GM18907 (cell line): Measurements from ENCODE around the gene SNX2.
"Not testable (repeated sequence)": the region's sequence is repeated elsewhere in the genome, so short reads cannot be mapped to it uniquely, and the experiment has no call there.

Experiments
- ATAC-seq: cut with Tn5 transposase; IDR thresholded peaks from one replicate; pipeline ENCODE4 v1.9.1; 2021; ENCODE audit warnings: mild to moderate bottlenecking, moderate library complexity; ENCODE audit not compliant: unreplicated experiment

Gene SNX2

GRCh38 chr5:122842016-122842580, 67.2 kb downstream of the SNX2 start:
- ATAC-seq, result no peak

DNA sequence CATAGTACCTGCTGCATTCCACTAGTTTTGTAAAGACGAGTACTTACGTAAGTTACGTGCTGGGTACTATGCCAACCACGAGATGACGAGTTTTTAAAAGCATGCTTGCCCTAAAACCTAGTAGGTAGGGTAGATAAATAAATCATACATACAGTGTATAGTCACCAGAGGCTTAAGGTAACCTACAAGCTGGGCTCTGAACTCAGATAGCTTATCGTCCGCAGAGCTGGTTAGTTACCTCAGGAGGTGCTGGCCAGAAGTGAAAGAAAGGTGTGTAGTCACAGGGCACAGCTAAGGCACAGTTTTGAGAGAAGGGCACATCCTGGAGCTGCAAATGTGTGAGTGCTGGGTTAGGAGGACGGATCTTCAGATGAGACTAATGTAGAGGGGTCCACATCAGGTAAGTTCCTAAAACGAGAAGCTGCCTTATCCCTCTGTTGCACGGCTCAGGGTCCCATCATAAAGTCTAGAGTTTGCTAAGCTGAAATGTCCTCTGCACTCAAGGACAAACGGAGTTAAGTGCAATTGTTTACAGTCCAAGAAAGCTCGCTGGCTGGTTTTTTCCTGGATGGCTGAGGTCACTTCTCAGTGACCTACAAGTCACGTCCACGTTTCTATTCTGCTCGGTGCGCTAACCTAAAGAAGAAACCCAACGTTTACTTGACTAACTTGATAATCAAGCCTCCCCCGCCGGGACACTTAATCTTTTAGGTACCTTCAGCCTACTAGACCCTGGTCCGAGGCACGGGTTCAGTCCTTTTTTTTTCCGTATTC, 69.4 kb downstream of the SNX2 start:
- peak; percentile 0 for ATAC-seq

GRCh38 chr5:122844910-122845228, 70.0 kb downstream of the SNX2 start:
- ATAC-seq, result peak; percentile 51

- ATAC-seq, result peak; percentile 92
Observed at GRCh38 chr5:122845229-122846050, 70.6 kb downstream of the SNX2 start, which contains the start of gene SNX24. Gene SNX24, plus strand, starts transcription at chr5:122845613. Its CDS starts 21 bp downstream, at chr5:122845634.

DNA sequence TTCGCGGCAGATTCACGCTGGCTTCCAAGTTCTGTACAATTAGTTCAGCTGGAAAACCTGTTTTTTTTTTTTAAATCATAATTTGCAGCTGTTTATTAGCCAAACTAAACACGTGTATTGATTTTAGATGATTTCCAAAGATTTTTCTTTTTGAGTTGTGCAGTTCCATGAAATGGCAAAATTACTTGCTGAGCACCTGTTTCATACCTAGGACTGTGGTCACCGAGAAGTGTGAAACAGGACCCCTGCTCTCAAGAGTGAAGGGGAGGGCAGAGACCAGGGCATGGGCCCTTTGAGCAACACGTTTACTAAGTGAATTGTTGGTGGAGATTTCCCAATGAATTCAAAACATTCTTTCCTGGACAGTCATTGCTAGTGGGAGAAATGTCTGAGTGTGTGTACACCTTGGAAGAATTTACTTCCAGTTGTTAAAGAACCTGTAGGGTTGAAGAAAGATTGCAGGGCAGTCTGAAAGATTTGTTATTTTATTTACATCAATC, 71.2 kb downstream of the SNX2 start:
- ATAC-seq, result no peak

GRCh38 chr5:122847687-122848081, 72.8 kb downstream of the SNX2 start:
- no peak for ATAC-seq

DNA sequence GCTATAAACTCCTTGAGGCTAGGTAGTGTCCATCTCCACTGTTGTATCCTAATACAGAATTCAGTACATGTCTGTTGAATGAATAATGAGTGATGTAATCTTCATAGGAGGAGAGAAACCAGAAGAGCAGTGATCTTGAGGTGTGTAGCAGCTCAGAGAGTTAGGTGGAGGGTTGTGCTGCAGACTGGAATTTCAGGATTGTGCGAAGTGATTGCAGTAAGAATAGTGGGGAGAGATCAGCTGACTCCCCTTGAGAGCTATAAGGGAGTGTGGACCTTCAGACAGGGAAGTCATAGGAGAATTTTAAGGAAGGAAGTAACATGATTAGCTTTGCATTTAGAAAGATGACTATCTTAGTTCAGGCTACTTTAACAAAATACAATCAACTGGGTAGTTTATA, 74.9 kb downstream of the SNX2 start:
- no peak for ATAC-seq

- not testable (repeated sequence) for ATAC-seq
Observed at GRCh38 chr5:122857538-122857937, 82.7 kb downstream of the SNX2 start.

- ATAC-seq, result no peak
Observed at GRCh38 chr5:122858451-122858850, 83.6 kb downstream of the SNX2 start.

DNA sequence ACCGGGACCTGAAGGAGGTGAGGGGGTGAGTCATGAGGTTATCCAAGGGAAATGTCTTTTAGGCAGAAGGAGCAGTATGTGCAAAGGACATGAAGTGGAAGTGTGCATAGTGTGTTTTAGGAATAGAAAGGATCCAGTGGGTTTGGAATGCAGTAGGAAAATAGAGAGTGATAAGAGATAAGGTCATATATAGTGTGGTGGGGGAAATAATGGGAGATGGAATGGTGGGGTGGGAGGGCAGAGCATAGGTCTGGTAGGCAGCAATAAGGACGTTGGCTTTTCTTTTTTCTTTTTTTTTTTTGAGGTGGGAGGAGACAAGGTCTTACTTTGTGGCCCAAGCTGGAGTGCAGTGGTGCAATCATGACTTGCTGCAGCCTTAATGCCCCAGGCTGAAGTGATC, 88.4 kb downstream of the SNX2 start:
- ATAC-seq, result no peak

DNA sequence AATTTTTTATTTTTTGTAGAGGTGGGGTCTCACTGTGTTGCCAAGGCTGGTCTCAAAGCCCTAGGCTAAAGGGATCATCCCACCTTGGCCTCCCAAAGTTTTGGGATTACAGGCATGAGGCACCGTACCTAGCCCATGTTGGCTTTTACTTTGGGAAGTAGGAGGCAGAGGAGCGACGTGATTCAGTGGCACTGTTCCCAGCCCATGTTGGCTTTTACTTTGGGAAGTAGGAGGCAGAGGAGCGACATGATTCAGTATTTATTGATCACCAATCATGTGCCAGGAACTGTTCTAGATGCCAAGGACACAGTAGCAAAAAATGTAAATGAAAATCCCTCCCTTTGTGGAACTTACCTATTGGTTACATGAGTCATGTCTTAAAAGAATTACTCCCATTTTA, 88.8 kb downstream of the SNX2 start:
- ATAC-seq, result no peak

- no peak for ATAC-seq
Observed at GRCh38 chr5:122864400-122864799, 89.5 kb downstream of the SNX2 start.

DNA sequence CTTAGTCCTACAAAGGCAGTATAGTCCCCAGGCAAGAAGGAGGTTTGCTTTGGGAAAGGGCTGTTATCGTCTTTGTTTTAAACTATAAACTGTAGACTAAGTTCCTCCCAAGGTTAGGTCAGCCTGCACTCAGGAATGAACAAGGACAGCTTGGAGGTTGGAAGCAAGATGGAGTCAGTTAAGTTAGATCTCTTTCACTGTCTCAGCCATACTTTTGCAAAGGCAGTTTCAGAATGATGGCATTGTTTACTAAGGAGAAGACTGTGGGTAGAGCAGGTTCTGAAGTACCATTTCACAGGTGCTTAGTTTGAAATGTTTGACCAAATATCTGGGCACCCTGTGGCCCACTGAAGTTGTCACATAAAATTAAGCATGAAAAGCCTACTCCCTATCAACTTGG, 90.0 kb downstream of the SNX2 start:
- no peak for ATAC-seq

DNA sequence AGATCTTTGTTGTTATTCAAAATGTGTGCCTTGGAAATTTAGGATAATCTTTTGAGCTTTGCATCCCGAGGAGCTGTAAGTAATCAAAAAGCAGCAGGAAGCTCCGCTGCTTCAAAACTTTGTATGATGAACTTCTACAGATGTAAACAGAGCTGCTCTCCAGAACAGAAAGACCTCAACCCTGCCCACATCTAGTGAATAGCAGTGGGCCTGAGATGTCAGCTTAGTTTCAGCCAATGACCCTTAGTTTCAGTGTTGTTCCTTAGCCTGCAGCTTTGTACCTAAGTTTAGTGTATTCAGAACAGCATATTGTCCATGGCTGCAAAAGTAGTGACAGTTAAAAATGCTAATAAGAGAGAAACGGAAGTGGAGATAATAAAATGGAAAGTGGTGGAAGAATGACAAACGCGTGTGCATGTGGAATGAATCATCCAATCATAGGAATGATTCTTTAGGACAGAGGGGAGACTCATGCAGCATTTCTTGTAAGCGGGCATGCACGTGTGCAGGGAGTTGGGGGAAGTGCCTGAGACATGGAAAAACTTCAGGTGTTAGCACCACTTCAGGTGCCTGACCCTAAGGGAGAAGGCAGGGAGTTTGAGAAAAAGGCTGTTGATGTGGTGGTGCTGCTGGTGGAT, 95.5 kb downstream of the SNX2 start:
- no peak for ATAC-seq

- ATAC-seq, result no peak
Observed at GRCh38 chr5:122871661-122872060, 96.8 kb downstream of the SNX2 start.

DNA sequence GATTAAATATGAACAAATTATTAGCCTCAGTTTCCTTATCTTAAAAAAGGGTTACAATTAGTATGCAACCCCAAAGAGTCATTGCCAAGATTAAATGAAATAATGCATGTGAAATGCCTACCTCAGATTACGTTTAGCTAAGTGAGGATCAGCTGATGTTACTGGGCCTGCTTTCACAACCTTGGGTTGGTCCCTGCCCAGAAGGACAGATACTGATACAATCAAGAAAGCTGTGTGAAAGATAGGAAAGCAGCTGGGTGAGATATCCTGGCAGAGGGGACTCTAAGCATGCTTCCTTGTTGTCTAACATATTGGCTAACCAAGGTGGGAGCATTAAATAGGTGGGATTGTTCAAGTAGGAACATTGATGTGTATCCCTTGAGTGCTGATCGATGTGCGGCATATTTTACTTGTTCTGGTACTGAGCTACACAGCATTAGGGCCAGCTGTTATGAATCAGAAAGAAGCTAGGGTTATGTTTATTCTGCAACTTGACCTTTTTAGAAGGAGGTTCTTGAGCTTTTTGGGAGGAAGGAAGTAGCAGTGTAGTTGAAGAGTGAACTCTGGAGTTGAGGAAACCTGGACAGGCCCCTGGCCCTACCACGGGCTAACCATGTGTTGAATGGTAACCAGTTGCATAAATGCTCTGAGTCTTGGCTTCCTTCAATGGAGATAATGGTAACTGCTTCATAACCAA, 99.4 kb downstream of the SNX2 start:
- ATAC-seq, result no peak

GRCh38 chr5:122877518-122877917, 102.6 kb downstream of the SNX2 start:
- peak; percentile 63 for ATAC-seq

DNA sequence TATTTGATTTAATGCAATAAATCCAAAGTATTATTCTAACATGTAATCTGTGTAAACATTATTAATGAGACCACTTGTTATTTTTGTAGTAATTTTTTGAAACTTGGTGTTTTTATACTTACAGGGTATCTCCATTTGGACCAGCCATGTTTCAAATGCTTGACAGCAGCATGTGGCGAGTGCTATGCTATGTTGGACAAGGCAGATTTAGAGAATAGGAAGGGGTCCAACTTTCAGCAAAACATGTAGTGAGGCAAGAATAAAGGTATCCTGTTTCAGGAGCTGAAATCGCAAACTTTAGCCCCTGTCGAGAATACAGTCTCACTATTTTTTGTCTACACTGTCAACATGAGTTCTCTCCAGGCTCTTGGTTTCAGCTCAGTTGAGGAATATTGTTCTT, 104.2 kb downstream of the SNX2 start:
- no peak for ATAC-seq
